ENCODE results near the gene KIAA1217. TPM values are rescaled to one million over a fixed set of nuclear protein-coding genes. Genes with fewer than 3 reads are reported as not detected.

KIAA1217 gene
- total and polyA plus RNA-seq, 9 of the 15 experiments (the other 6 are each of a cell fraction or from before 2014, with no cell fraction given) = 0.04 TPM; not detected in 8

DNA sequence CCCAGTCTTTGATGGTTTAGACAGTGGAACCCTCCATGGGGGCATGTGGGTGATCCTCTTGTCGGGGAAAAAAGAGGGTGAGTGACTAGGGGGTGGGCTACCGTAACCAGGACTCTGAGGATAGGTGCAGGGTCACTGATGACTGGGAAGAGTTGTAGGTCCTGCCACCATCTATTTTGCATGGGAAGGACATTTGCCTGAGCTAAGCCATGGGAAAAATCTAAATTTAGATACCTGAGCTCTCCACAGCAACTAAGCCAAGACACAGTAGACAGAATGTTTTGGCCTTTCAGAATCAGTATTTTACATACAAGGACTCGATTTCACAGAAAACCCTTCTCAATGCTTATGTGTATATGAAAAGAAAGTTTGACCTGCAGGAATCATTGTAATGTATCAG, 52.7 kb downstream of the KIAA1217 start (continued):
- TF ChIP-seq KDM5B (IDR thresholded peaks at IDR 0.05; ENCODE audit: insufficient replicate concordance, low read depth, low read length) (no peak), KLF6 (CRISPR knock-in tag; IDR thresholded peaks at IDR 0.05; ENCODE audit: borderline replicate concordance) (no peak), ZC3H8 (IDR thresholded peaks at IDR 0.05) (no peak), RBM39 (optimal IDR thresholded peaks at IDR 0.05; ENCODE audit: low read depth, low read length) (no peak)

DNA sequence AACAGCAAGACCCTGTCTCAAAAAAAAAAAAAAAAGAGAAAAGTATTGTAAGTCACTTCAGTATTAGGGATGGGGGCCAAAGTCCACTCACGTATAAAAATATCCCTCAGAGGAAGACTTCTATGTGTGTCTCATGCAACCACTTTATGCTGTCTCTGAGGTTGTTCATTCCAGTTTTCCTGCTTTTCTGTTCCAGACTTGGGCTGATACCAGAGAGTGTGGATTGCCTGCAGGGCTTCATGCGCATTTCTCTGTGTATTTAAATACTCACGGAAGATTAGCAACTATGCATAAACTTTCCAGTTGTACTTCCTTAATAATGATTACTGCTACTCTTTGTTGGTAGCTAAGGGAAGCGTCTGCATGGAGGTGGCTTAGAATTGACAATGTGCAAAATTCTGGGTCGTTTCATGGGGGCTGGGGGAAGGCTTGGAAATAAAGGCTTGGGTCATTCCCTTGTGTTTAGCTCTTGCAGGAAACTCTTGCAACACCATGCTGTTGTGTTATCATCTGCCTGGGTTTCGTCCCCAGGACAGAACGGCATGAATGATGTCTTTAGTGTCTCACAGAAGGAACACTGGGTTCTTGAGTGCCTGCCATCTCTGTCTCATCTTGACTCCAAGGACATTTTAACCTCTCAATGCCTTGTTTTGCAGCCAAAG, 54.1 kb downstream of the KIAA1217 start:
- Histone ChIP-seq H3K27ac (ENCODE audit: extremely low read depth, low read depth, low read length) (no peak overlapping the region), H2AFZ (ENCODE audit: low read depth, low read length) (no peak overlapping the region), H3K4me3 (no peak overlapping the region), H3K36me3 (ENCODE audit: control insufficient read depth, insufficient read depth, low read length) (no peaks in the 10 kb centered on the region), H4K20me1 (replicated peaks; ENCODE audit: control insufficient read depth, insufficient read depth, low read length) (no peaks in the 10 kb centered on the region), H3K4me2 (ENCODE audit: insufficient read depth, low read length) (no peak overlapping the region), H3K9ac (ENCODE audit: insufficient read depth in 1 of 2, low read depth in 2 of 2, low read length in 2 of 2) (no peak overlapping the region), H3K9me1 (ENCODE audit: control insufficient read depth, insufficient read depth, low read length) (no peaks in the 10 kb centered on the region), H3K79me2 (ENCODE audit: control insufficient read depth, insufficient read depth, low read length) (no peaks in the 10 kb centered on the region), H3K27me3 (ENCODE audit: control insufficient read depth in 2 of 2, insufficient read depth in 2 of 2, low read length in 2 of 2) (no peaks in the 10 kb centered on the region), H3K4me1 (replicated peaks in 1 of 2; ENCODE audit: control insufficient read depth in 2 of 2, insufficient read depth in 2 of 2, low read length in 2 of 2) (no peaks in the 10 kb centered on the region), H3K9me3 (replicated peaks; ENCODE audit: control insufficient read depth, insufficient read depth, low read depth, low read length) (no peaks in the 10 kb centered on the region)
- DNase-seq (ENCODE audit: extremely low read depth in 1 of 4, low spot score in 3 of 4) = no peak
- BruUV-seq (replicated peaks) = no TSS peak
- ChIA-PET POLR2A (interaction anchor here (0.6 kb wide), 1 partner anchor 52 kb away, joined by 3 read pairs; no protein-coding TSS in a partner anchor), CTCF (ENCODE audit: low intra/inter-chr PET ratio) (no interaction called here)
- 0% methylated on average over 7 of the region's 7 CpGs for WGBS (ENCODE audit: insufficient coverage, low coverage, missing lambda C conversion rate)
- in situ Hi-C loops (cut with MboI) (no loop called here), intact Hi-C loops (cut with micrococcal nuclease) (no loop called here)
- FAIRE-seq = no peak
- no peak for ATAC-seq
- TF ChIP-seq ZNF584 (CRISPR knock-in tag; IDR thresholded peaks at IDR 0.05; ENCODE audit: low read depth) = no peak
- no peak for TF ChIP-seq GTF2A2 (tag; IDR thresholded peaks at IDR 0.05)
- TF ChIP-seq RCOR1 (IDR thresholded peaks at IDR 0.05; ENCODE audit: borderline replicate concordance in 1 of 2, low read depth in 2 of 2, low read length in 2 of 2) = no peak
- TF ChIP-seq ZNF408 (CRISPR knock-in tag; IDR thresholded peaks at IDR 0.05; ENCODE audit: low read depth) = no peak
- no peak for TF ChIP-seq ZNF707 (CRISPR knock-in tag; conservative IDR thresholded peaks at IDR 0.05)
- TF ChIP-seq, protein P1, sequence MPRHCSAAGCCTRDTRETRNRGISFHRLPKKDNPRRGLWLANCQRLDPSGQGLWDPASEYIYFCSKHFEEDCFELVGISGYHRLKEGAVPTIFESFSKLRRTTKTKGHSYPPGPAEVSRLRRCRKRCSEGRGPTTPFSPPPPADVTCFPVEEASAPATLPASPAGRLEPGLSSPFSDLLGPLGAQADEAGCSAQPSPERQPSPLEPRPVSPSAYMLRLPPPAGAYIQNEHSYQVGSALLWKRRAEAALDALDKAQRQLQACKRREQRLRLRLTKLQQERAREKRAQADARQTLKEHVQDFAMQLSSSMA (CRISPR knock-in tag; IDR thresholded peaks at IDR 0.05) = no peak
- TF ChIP-seq DNMT1 (IDR thresholded peaks at IDR 0.05) = no peak
- TF ChIP-seq XRCC5 (IDR thresholded peaks at IDR 0.05; ENCODE audit: low read depth, low read length) = no peak
- TF ChIP-seq NR1H2 (CRISPR knock-in tag; IDR thresholded peaks at IDR 0.05) = no peak
- TF ChIP-seq ZNF165 (CRISPR knock-in tag; IDR thresholded peaks at IDR 0.05; ENCODE audit: borderline replicate concordance) = no peak
- TF ChIP-seq TEAD1 (CRISPR knock-in tag; IDR thresholded peaks at IDR 0.05) = no peak
- no peak for TF ChIP-seq HIVEP1 (CRISPR knock-in tag; IDR thresholded peaks at IDR 0.05)
- TF ChIP-seq ZNF561 (CRISPR knock-in tag; conservative IDR thresholded peaks at IDR 0.05) = no peak
- no peak for TF ChIP-seq ZBTB8A (IDR thresholded peaks at IDR 0.05; ENCODE audit: partially characterized antibody)
- TF ChIP-seq, protein P2, sequence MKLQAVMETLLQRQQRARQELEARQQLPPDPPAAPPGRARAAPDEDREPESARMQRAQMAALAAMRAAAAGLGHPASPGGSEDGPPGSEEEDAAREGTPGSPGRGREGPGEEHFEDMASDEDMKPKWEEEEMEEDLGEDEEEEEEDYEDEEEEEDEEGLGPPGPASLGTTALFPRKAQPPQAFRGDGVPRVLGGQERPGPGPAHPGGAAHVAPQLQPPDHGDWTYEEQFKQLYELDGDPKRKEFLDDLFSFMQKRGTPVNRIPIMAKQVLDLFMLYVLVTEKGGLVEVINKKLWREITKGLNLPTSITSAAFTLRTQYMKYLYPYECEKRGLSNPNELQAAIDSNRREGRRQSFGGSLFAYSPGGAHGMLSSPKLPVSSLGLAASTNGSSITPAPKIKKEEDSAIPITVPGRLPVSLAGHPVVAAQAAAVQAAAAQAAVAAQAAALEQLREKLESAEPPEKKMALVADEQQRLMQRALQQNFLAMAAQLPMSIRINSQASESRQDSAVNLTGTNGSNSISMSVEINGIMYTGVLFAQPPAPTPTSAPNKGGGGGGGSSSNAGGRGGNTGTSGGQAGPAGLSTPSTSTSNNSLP (IDR thresholded peaks at IDR 0.05; ENCODE audit: borderline replicate concordance, low read depth, low read length) = no peak
- TF ChIP-seq BRD9 (IDR thresholded peaks at IDR 0.05; ENCODE audit: low read depth, partially characterized antibody) = no peak
- no peak for TF ChIP-seq MIER1 (IDR thresholded peaks at IDR 0.05; ENCODE audit: low read depth)
